Type B pancreatic cell (in vitro differentiated cells): ENCODE data around the gene PTPN14. TPM values are rescaled to one million over a fixed set of nuclear protein-coding genes. Genes with fewer than 3 reads are reported as not detected.

Experiments used
- DNase-seq: peaks from one replicate; pipeline ENCODE4 v3.0.0; 2021; ENCODE audit warnings: mixed read lengths; ENCODE audit not compliant: unreplicated experiment; ENCODE audit errors: extremely low spot score
- H3K27ac Mint-ChIP-seq: 2 replicates; pipeline ENCODE4 v1.8.0; 2021; ENCODE audit warnings: mild to moderate bottlenecking, mixed read lengths
- H3K27me3 Mint-ChIP-seq: 2 replicates; pipeline ENCODE4 v1.8.0; 2021; ENCODE audit warnings: mixed read lengths
- H3K36me3 Mint-ChIP-seq: 2 replicates; pipeline ENCODE4 v1.8.0; 2021; ENCODE audit warnings: mixed read lengths
- H3K4me1 Mint-ChIP-seq: one replicate; pipeline ENCODE4 v1.8.0; 2021; ENCODE audit warnings: mixed read lengths; ENCODE audit not compliant: unreplicated experiment
- H3K4me3 Mint-ChIP-seq: 2 replicates; pipeline ENCODE4 v1.8.0; 2021; ENCODE audit warnings: mild to moderate bottlenecking, mixed read lengths
- H3K9me3 Mint-ChIP-seq: 2 replicates; pipeline ENCODE4 v1.8.0; 2021; ENCODE audit warnings: mixed read lengths
- total RNA-seq: library from RNA; stranded (reverse); gene quantifications from 2 replicates; pipeline ENCODE4 v1.2.1, GENCODE V29; 2021; ENCODE audit warnings: low replicate concordance
- TF ChIP-seq, protein P1 (sequence below): fragments of 200-600 bp; sonication (generic); conservative IDR thresholded peaks from 2 replicates; pipeline ENCODE4 v1.5.0; 2021; ENCODE audit warnings: antibody characterized with exemption, mild to moderate bottlenecking

The PTPN14 gene
- total RNA-seq, 1 donor from 2014 or later = 29.2 TPM

DNA sequence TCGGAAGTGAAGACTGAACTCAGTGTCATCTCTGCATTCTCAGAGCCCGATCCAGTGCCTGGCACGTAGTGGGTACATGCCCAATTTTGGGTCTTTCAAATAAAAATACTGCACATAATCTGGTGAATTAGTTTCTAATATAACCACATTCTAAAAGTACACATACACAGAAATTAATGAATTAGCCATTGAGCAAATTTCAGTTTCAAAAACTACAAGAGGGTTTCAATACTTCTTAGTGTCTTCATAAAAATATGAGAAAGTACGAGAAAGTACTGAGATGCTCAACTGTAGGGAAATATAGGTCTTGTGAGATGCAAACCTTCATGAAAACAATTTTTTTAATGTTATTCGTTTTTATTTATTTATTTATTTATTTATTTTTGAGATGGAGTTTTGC is 183.6 kb downstream of the PTPN14 start:
- DNase-seq = no peak
- H3K36me3 Mint-ChIP-seq = peaks cover 46% of the 10 kb centered on the region
- no peaks in the 10 kb centered on the region for H3K9me3 Mint-ChIP-seq
- H3K4me1 Mint-ChIP-seq = peaks cover 4% of the 10 kb centered on the region
- TF ChIP-seq, protein P1, sequence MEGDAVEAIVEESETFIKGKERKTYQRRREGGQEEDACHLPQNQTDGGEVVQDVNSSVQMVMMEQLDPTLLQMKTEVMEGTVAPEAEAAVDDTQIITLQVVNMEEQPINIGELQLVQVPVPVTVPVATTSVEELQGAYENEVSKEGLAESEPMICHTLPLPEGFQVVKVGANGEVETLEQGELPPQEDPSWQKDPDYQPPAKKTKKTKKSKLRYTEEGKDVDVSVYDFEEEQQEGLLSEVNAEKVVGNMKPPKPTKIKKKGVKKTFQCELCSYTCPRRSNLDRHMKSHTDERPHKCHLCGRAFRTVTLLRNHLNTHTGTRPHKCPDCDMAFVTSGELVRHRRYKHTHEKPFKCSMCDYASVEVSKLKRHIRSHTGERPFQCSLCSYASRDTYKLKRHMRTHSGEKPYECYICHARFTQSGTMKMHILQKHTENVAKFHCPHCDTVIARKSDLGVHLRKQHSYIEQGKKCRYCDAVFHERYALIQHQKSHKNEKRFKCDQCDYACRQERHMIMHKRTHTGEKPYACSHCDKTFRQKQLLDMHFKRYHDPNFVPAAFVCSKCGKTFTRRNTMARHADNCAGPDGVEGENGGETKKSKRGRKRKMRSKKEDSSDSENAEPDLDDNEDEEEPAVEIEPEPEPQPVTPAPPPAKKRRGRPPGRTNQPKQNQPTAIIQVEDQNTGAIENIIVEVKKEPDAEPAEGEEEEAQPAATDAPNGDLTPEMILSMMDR = no peak
- H3K4me3 Mint-ChIP-seq = no peak overlapping the region
- no peak overlapping the region for H3K27ac Mint-ChIP-seq
- H3K27me3 Mint-ChIP-seq = no peaks in the 10 kb centered on the region

- no peaks in the 10 kb centered on the region for H3K27me3 Mint-ChIP-seq
- H3K36me3 Mint-ChIP-seq = peaks cover 50% of the 10 kb centered on the region
- DNase-seq = no peak
- TF ChIP-seq, protein P1 = no peak
- H3K27ac Mint-ChIP-seq = no peak overlapping the region
- no peak overlapping the region for H3K4me3 Mint-ChIP-seq
- H3K4me1 Mint-ChIP-seq = no peaks in the 10 kb centered on the region
- H3K9me3 Mint-ChIP-seq = no peaks in the 10 kb centered on the region
These were observed 186.6 kb downstream of the PTPN14 start for GRCh38 chr1:214364786-214365295.

GRCh38 chr1:214364386-214364785 is 187.0 kb downstream of the PTPN14 start:
- Mint-ChIP-seq H3K36me3 (peaks cover 46% of the 10 kb centered on the region), H3K27ac (no peak overlapping the region), H3K9me3 (no peaks in the 10 kb centered on the region), H3K4me3 (no peak overlapping the region), H3K4me1 (no peaks in the 10 kb centered on the region), H3K27me3 (no peaks in the 10 kb centered on the region)
- TF ChIP-seq, protein P1 = no peak
- no peak for DNase-seq

DNA sequence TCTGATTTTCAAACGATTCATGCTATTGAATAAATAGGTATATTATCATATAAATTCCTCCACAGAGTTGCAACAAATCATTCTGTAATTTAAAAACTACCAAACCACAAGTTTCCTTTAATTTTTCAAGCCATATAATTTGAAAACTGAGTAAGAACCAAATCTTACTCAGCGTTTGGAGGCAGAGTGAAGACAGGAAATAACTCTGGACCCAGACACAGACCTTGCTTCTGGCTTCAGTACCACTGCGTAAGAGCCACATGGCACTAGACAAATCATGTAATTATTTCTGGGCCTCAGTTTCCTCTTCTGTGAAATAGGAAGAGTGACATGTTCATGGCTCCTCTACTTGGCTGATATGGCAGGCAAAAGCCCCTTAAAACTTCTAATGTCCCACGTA is 188.0 kb downstream of the PTPN14 start:
- no peak for DNase-seq
- H3K27ac Mint-ChIP-seq = no peak overlapping the region
- TF ChIP-seq, protein P1 = no peak
- no peak overlapping the region for H3K4me3 Mint-ChIP-seq
- peaks cover 39% of the 10 kb centered on the region for H3K36me3 Mint-ChIP-seq
- H3K27me3 Mint-ChIP-seq = no peaks in the 10 kb centered on the region
- no peaks in the 10 kb centered on the region for H3K9me3 Mint-ChIP-seq
- H3K4me1 Mint-ChIP-seq = no peaks in the 10 kb centered on the region

- Mint-ChIP-seq H3K27ac (no peak overlapping the region), H3K9me3 (no peaks in the 10 kb centered on the region), H3K4me3 (no peak overlapping the region), H3K4me1 (no peaks in the 10 kb centered on the region), H3K27me3 (no peaks in the 10 kb centered on the region), H3K36me3 (peaks cover 39% of the 10 kb centered on the region)
- DNase-seq = no peak
- TF ChIP-seq, protein P1 = no peak
These were observed 189.1 kb downstream of the PTPN14 start for GRCh38 chr1:214362188-214362882.
